Measurements from ENCODE around the gene ATF7IP2.

Gene ATF7IP2

DNA sequence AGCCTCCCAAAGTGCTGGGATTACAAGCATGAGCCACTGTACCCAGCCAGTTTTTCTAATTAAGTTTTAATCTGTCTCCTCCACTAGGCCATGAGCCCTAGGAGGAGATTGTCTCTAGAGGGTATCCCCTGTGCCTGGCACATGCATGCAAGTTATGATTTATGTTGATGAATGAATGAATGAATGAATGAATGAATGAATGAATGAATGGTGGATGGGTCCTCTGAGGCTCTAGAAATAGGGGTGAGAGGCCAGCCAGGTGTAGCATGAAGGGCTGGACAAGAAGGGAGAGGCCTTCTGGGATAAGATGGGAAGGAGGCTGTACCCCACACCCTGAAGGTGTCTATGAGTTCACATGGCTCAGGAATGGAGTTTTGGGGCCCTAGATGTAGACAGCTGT, 145.7 kb downstream of the ATF7IP2 start:
- Histone ChIP-seq H3K4me3 (ENCODE audit: insufficient read depth, low read length, poor library complexity, severe bottlenecking) (no peak overlapping the region), H3K9me2 (replicated peaks; ENCODE audit: insufficient read depth, low read length) (no peaks in the 10 kb centered on the region), H3K9me3 (ENCODE audit: insufficient read depth, low read length) (no peaks in the 10 kb centered on the region)

More for the DNA sequence above, 145.7 kb downstream of the ATF7IP2 start:
- H3K27me3 ChIP-seq (ENCODE audit: low read length) = no peaks in the 10 kb centered on the region
- H3K9ac ChIP-seq (ENCODE audit: low read length) = no peak overlapping the region
- no peaks in the 10 kb centered on the region for H3K36me3 ChIP-seq (ENCODE audit: low read length)
- no peaks in the 10 kb centered on the region for H4K20me1 ChIP-seq (ENCODE audit: low read depth, low read length)
- TF ChIP-seq CTCF (IDR thresholded peaks at IDR 0.05; ENCODE audit: insufficient read depth, low read length, poor library complexity, severe bottlenecking) (no peak), EZH2phosphoT487 (conservative IDR thresholded peaks at IDR 0.05; ENCODE audit: low read length) (no peak)
- H3K4me2 ChIP-seq (ENCODE audit: low read depth, low read length, poor library complexity, severe bottlenecking) = no peak overlapping the region
- no peaks in the 10 kb centered on the region for H3F3A ChIP-seq (ENCODE audit: insufficient read depth)
- no peak overlapping the region for H3K27ac ChIP-seq (ENCODE audit: low read depth, low read length)
- no peak overlapping the region for H2AFZ ChIP-seq (ENCODE audit: low read depth, low read length, severe bottlenecking)
- H3K79me2 ChIP-seq (ENCODE audit: insufficient read depth, low read length) = no peaks in the 10 kb centered on the region

All from SU-DHL-6 (cell line).